Nephron progenitor cell (in vitro differentiated cells): ENCODE measurements around the gene SH3PXD2A.
"Not testable (repeated sequence)": the region's sequence is repeated elsewhere in the genome, so short reads cannot be mapped to it uniquely, and the experiment has no call there.

Experiments used
- DNase-seq: peaks from one replicate; pipeline ENCODE4 v3.0.0; 2021
- H3K27ac Mint-ChIP-seq: 2 replicates; pipeline ENCODE4 v1.8.0; 2021; ENCODE audit warnings: mild to moderate bottlenecking, moderate library complexity, mixed read lengths
- H3K27me3 Mint-ChIP-seq: 2 replicates; pipeline ENCODE4 v1.8.0; 2021; ENCODE audit warnings: mild to moderate bottlenecking, low read depth, mixed read lengths; ENCODE audit not compliant: poor library complexity
- H3K36me3 Mint-ChIP-seq: 2 replicates; pipeline ENCODE4 v1.8.0; 2021; ENCODE audit warnings: low read depth, mixed read lengths
- H3K4me1 Mint-ChIP-seq: 2 replicates; pipeline ENCODE4 v1.8.0; 2021; ENCODE audit warnings: mixed read lengths
- H3K4me3 Mint-ChIP-seq: 2 replicates; pipeline ENCODE4 v1.8.0; 2021; ENCODE audit warnings: mild to moderate bottlenecking, moderate library complexity, mixed read lengths
- H3K9me3 Mint-ChIP-seq: 2 replicates; pipeline ENCODE4 v1.8.0; 2021; ENCODE audit warnings: mild to moderate bottlenecking, moderate library complexity, mixed read lengths
- TF ChIP-seq, protein P1 (sequence below): fragments of 200-600 bp; sonication (generic); IDR thresholded peaks from 2 replicates; pipeline ENCODE4 v1.5.0; 2021; ENCODE audit warnings: antibody characterized with exemption

SH3PXD2A gene

DNA sequence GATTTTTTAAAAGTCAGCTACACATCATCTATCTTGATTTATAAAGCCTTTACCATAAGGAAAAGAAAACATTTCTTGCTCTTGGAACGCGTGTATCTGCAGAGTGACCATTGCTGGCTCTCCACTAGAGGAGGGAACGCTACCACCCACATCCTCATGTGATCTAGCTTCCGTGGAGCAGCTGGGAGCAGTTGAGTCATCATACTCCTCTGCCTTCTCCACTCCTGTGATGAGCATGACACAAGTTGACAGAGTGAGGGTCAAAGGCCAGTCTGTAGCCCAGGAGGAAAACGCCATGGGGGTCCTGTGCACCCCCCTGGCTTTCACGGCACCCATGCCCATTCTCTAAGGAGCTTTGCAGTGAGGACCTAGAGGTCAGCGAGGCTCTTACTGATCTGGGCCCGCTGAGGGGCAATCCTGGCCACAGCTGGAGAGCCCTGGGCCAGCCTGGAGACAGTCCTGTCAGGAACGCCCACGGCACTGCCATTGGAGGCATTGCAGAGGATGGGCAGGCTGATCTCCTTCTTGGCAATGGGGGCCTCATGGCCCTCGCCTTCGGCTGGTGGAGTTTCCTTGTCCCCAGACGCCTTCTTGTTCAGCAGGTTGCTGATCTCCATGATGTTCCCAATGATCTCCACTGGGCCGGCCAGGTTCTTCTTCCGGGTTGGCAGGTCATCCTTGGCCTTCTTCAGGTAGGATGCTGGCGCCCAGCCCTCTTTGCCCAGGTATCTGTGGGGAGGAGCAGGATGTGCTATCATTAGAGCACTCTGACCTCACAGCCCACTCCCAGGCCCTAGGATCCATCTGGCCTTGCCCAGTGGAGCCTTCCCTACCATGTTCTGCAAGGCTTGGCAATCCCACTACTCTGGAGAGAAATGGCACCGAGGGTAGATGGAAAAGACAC, 242.7 kb downstream of the SH3PXD2A start:
- Mint-ChIP-seq H3K4me1 (peaks cover 25% of the 10 kb centered on the region), H3K36me3 (peaks cover 61% of the 10 kb centered on the region), H3K27me3 (peaks cover 6% of the 10 kb centered on the region), H3K4me3 (no peak overlapping the region), H3K9me3 (peaks cover 13% of the 10 kb centered on the region), H3K27ac (no peak overlapping the region)
- DNase-seq = no peak
- TF ChIP-seq, protein P1, sequence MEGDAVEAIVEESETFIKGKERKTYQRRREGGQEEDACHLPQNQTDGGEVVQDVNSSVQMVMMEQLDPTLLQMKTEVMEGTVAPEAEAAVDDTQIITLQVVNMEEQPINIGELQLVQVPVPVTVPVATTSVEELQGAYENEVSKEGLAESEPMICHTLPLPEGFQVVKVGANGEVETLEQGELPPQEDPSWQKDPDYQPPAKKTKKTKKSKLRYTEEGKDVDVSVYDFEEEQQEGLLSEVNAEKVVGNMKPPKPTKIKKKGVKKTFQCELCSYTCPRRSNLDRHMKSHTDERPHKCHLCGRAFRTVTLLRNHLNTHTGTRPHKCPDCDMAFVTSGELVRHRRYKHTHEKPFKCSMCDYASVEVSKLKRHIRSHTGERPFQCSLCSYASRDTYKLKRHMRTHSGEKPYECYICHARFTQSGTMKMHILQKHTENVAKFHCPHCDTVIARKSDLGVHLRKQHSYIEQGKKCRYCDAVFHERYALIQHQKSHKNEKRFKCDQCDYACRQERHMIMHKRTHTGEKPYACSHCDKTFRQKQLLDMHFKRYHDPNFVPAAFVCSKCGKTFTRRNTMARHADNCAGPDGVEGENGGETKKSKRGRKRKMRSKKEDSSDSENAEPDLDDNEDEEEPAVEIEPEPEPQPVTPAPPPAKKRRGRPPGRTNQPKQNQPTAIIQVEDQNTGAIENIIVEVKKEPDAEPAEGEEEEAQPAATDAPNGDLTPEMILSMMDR = no peak

- no peak overlapping the region for H3K27ac Mint-ChIP-seq
Measured at GRCh38 chr10:103610921-103611511, 244.4 kb downstream of the SH3PXD2A start.

GRCh38 chr10:103610083-103610472, 245.3 kb downstream of the SH3PXD2A start:
- no peak for DNase-seq
- H3K27me3 Mint-ChIP-seq = peaks cover 6% of the 10 kb centered on the region
- TF ChIP-seq, protein P1 = no peak
- peaks cover 12% of the 10 kb centered on the region for H3K4me1 Mint-ChIP-seq
- peaks cover 25% of the 10 kb centered on the region for H3K9me3 Mint-ChIP-seq
- no peak overlapping the region for H3K4me3 Mint-ChIP-seq
- H3K27ac Mint-ChIP-seq = no peak overlapping the region
- H3K36me3 Mint-ChIP-seq = peaks cover 76% of the 10 kb centered on the region

More at GRCh38 chr10:103610921-103611511, 244.4 kb downstream of the SH3PXD2A start:
- peaks cover 20% of the 10 kb centered on the region for H3K9me3 Mint-ChIP-seq
- no peak overlapping the region for H3K4me3 Mint-ChIP-seq
- peaks cover 18% of the 10 kb centered on the region for H3K4me1 Mint-ChIP-seq
- peaks cover 6% of the 10 kb centered on the region for H3K27me3 Mint-ChIP-seq
- no peak for DNase-seq
- TF ChIP-seq, protein P1 = no peak
- H3K36me3 Mint-ChIP-seq = peaks cover 68% of the 10 kb centered on the region

DNA sequence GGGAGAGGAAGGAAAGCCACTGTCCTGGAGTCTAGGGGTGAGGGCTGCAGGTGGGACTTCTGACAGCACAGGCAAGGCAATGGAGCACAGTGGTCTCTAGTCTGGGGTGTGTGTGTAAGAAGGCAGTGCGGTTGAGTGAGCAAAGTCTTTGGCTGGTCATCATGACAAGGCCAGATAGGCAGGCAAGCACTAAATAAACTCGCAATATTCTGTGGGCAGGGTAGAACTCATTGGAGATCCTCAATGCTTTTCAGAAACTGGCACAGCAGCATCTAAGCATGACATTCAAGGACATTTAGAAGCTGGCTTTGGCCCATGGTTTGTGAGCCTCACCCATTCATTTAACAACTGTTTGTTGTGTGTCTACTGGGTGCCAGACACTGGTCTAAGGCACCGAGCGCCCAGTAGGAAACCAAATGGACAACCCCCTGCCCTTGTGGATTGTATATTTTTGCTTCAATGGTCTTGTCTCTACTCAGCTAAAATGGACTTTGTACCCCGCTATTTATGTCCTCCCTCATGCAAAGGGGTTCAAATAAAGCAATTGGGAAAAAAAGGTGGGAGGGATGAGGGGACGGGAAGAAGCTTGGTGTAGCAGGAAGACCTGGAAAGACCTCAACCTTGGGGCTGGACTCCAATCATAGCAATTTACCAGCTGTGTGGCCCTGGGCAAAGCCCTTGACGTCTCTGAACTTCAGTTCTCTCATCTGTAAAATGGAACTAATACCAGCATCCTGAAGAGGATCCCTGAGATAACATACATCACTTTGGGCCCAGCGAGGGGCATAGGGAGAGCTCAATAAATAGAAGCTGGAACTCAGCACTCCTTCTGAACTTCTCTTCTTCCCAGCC, 245.9 kb downstream of the SH3PXD2A start:
- peaks cover 6% of the 10 kb centered on the region for H3K27me3 Mint-ChIP-seq
- peaks cover 25% of the 10 kb centered on the region for H3K9me3 Mint-ChIP-seq
- H3K4me1 Mint-ChIP-seq = peaks cover 5% of the 10 kb centered on the region
- no peak for DNase-seq
- TF ChIP-seq, protein P1 = no peak
- peak overlapping the region; percentile 33 for H3K27ac Mint-ChIP-seq
- peaks cover 78% of the 10 kb centered on the region for H3K36me3 Mint-ChIP-seq
- H3K4me3 Mint-ChIP-seq = no peak overlapping the region

DNA sequence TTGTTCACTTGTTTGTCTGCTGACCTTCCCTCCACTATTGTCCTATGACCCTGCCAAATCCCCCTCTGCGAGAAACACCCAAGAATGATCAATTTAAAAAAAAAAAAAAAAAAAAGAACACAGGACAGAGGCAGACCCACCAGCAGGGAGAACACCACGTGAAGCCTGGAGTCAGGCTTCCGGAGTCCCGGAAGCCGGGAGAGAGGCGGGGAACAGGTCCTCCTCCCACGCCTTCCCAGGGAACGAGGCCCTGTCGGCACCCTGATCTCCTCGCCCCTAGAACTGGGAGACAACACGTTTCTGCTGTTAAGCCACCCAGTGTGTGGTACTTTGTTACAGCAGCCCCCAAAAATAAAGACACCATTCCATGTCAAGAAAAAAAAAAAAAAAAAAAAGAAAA, 247.3 kb downstream of the SH3PXD2A start:
- H3K27ac Mint-ChIP-seq, H3K4me1 Mint-ChIP-seq, DNase-seq, H3K4me3 Mint-ChIP-seq, H3K27me3 Mint-ChIP-seq: not testable (repeated sequence)
- Mint-ChIP-seq H3K9me3 (peaks cover 25% of the 10 kb centered on the region), H3K36me3 (peaks cover 78% of the 10 kb centered on the region)

DNA sequence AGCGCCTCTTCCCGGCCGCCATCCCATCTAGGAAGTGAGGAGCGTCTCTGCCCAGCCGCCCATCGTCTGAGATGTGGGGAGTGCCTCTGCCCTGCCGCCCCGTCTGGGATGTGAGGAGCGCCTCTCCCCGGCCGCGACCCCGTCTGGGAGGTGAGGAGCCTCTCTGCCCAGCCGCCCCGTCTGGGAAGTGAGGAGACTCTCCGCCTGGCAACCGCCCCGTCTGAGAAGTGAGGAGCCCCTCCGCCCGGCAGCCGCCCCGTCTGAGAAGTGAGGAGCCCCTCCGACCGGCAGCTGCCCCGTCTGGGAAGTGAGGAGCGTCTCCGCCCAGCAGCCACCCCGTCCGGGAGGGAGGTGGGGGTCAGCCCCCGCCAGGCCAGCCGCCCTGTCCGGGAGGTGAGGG, 248.3 kb downstream of the SH3PXD2A start:
- Mint-ChIP-seq H3K9me3 (peaks cover 25% of the 10 kb centered on the region), H3K36me3 (peaks cover 81% of the 10 kb centered on the region)
- not testable (repeated sequence) for H3K4me1 Mint-ChIP-seq, DNase-seq, H3K27ac Mint-ChIP-seq, H3K4me3 Mint-ChIP-seq, H3K27me3 Mint-ChIP-seq

- not testable (repeated sequence) for DNase-seq, H3K27me3 Mint-ChIP-seq, H3K27ac Mint-ChIP-seq, H3K4me3 Mint-ChIP-seq, H3K4me1 Mint-ChIP-seq
- peaks cover 25% of the 10 kb centered on the region for H3K9me3 Mint-ChIP-seq
- H3K36me3 Mint-ChIP-seq = peaks cover 80% of the 10 kb centered on the region
Measured at GRCh38 chr10:103606097-103606438, 249.3 kb downstream of the SH3PXD2A start.
